Endothelial cell of umbilical vein (primary cell): Measurements from ENCODE around the gene TOGARAM2. TPM values are rescaled to one million over a fixed set of nuclear protein-coding genes. Genes with fewer than 3 reads are reported as not detected.

Experiments used
- BruUV-seq: library from RNA; stranded (reverse); fragments of 400-500 nt; replicated peaks from 2 replicates; lab custom pipeline; 2021; lab: Mats Ljungman, UMichigan
- CTCF ChIA-PET: fragments of 300-600, 350-600 bp; sonication (Branson Sonifier 250); formaldehyde crosslinking; loops from one replicate; lab custom pipeline; 2021; ENCODE audit warnings: antibody characterized with exemption, inconsistent platforms; lab: Charles Lee
- POLR2A ChIA-PET: fragments of 300-600, 350-600 bp; sonication (Branson Sonifier 250); formaldehyde crosslinking; loops from one replicate; lab custom pipeline; 2021; ENCODE audit warnings: antibody characterized with exemption, inconsistent platforms; lab: Charles Lee
- DNase-seq: peaks from one replicate; pipeline ENCODE4 v3.0.0-alpha.2; 2011; ENCODE audit warnings: low read depth, low spot score
- FAIRE-seq: peaks from 2 replicates; lab custom pipeline; 2011; peaks lifted over from hg19 to GRCh38; lab: Jason Lieb, UNC
- H2AFZ ChIP-seq: 2 replicates; pipeline ENCODE4 v1.6.0; 2012; ENCODE audit warnings: low read depth, low read length, control low read depth, inconsistent platforms
- H3K27ac ChIP-seq: 2 replicates; pipeline ENCODE4 v1.5.1; 2011; ENCODE audit warnings: low read depth, mild to moderate bottlenecking, control low read depth, low read length, moderate library complexity; ENCODE audit not compliant: insufficient read depth
- H3K27me3 ChIP-seq, 2 experiments: 2 replicates each; pipeline versions ENCODE4 v1.6.0 to v1.6.1; 2011; ENCODE audit warnings: low read length in 2 of 2, mixed read lengths in 1 of 2; ENCODE audit not compliant: control insufficient read depth in 2 of 2, insufficient read depth in 2 of 2
- H3K36me3 ChIP-seq, 2 experiments: 2 replicates in 1 of 2; 3 replicates in 1 of 2; pipeline ENCODE4 v1.5.1; 2011; ENCODE audit warnings: low read length in 2 of 2, mild to moderate bottlenecking in 1 of 2, moderate library complexity in 1 of 2; ENCODE audit not compliant: control insufficient read depth in 2 of 2, insufficient read depth in 2 of 2; ENCODE audit errors: extremely low read depth in 1 of 2
- H3K4me1 ChIP-seq: 3 replicates; pipeline ENCODE4 v1.5.1; 2011; ENCODE audit warnings: mild to moderate bottlenecking, low read length; ENCODE audit not compliant: control insufficient read depth, insufficient read depth; ENCODE audit errors: extremely low read depth
- H3K4me2 ChIP-seq: 2 replicates; pipeline ENCODE4 v1.6.1; 2011; ENCODE audit warnings: low read length, control low read depth, mixed read lengths; ENCODE audit not compliant: insufficient read depth
- H3K4me3 ChIP-seq, 3 experiments: fragments of 200-600 bp in 1 of 3; sonication (generic), shearing (Covaris generic) in 1 of 3; replicated peaks in 1 of 3; 2 replicates each; pipeline ENCODE4 v1.5.1; 2011 to 2016; ENCODE audit warnings: control low read depth in 3 of 3, low read length in 3 of 3, mild to moderate bottlenecking in 2 of 3, inconsistent platforms in 1 of 3, low read depth in 1 of 3, moderate library complexity in 1 of 3; ENCODE audit not compliant: insufficient read depth in 1 of 3
- H3K79me2 ChIP-seq: 2 replicates; pipeline ENCODE4 v1.6.0; 2012; ENCODE audit warnings: low read length, inconsistent platforms; ENCODE audit not compliant: control insufficient read depth, insufficient read depth
- H3K9ac ChIP-seq: replicated peaks from 2 replicates; pipeline ENCODE3; 2011; ENCODE audit warnings: low read length, control low read depth; ENCODE audit not compliant: insufficient read depth; ENCODE audit errors: extremely low read depth
- H3K9me1 ChIP-seq: replicated peaks from 3 replicates; pipeline ENCODE4 v1.6.0; 2011; ENCODE audit warnings: mild to moderate bottlenecking, low read length; ENCODE audit not compliant: control insufficient read depth, insufficient read depth; ENCODE audit errors: extremely low read depth
- H3K9me3 ChIP-seq: replicated peaks from 2 replicates; pipeline ENCODE4 v1.5.1; 2012; ENCODE audit warnings: low read length, inconsistent platforms; ENCODE audit not compliant: control insufficient read depth, insufficient read depth
- H4K20me1 ChIP-seq: replicated peaks from 2 replicates; pipeline ENCODE3; 2011; ENCODE audit warnings: mild to moderate bottlenecking, low read length; ENCODE audit not compliant: control insufficient read depth, insufficient read depth; ENCODE audit errors: extremely low read depth
- GATA2 ChIP-seq: IDR thresholded peaks from 2 replicates; pipeline ENCODE4 v1.7.0; 2011; ENCODE audit warnings: low read depth, mild to moderate bottlenecking, moderate library complexity, mixed read lengths, low read length; ENCODE audit not compliant: insufficient read length, insufficient read depth
- JUN ChIP-seq: IDR thresholded peaks from 2 replicates; pipeline ENCODE4 v1.6.1; 2011; ENCODE audit warnings: borderline replicate concordance, low read depth; ENCODE audit not compliant: insufficient read length, insufficient read depth
- MAX ChIP-seq: IDR thresholded peaks from 2 replicates; pipeline ENCODE4 v1.6.1; 2011; ENCODE audit not compliant: insufficient read depth, insufficient read length
- MYC ChIP-seq: IDR thresholded peaks from one replicate; pipeline ENCODE4 v1.6.1; 2011; ENCODE audit warnings: mild to moderate bottlenecking, low read depth, low read length
- POLR2A ChIP-seq: IDR thresholded peaks from 2 replicates; pipeline ENCODE4 v1.6.1; 2012; ENCODE audit warnings: low read depth, mild to moderate bottlenecking, control low read depth, low read length
- POLR2AphosphoS5 ChIP-seq: IDR thresholded peaks from 2 replicates; pipeline ENCODE4 v1.6.1; 2012; ENCODE audit warnings: low read depth, mild to moderate bottlenecking, control low read depth, low read length, moderate library complexity; ENCODE audit not compliant: insufficient read depth
- dilution Hi-C: fragments of 300-500 bp; cut with MboI; formaldehyde crosslinking; loops from one replicate; pipeline ENCODE4 v1.15.0; 2019; ENCODE audit warnings: low sequenced_read_pairs; ENCODE audit not compliant: extremely low pct_ligation_motif_present
- intact Hi-C: fragments of 100-400 bp; cut with micrococcal nuclease; formaldehyde crosslinking; loops from one replicate; pipeline ENCODE4 v1.10.0; 2022
- polyA plus RNA-seq, 4 experiments: library from polyadenylated mRNA; depleted of rRNA in 3 of 4; stranded (reverse) in 3 of 4; unstranded in 1 of 4; fragments of >200 nt; gene quantifications; 2 replicates each; pipeline versions ENCODE4 v1.2.1 to v1.2.3, GENCODE V29; 2011 to 2012; ENCODE audit warnings: missing spikeins in 1 of 4
- total RNA-seq: library from RNA; stranded (reverse); gene quantifications from 2 replicates; pipeline ENCODE4 v1.2.3, GENCODE V29; 2021
- TF ChIP-seq, protein P1 (sequence below), 2 donors: IDR thresholded peaks; 1 replicate in 1 of 2; 2 replicates in 1 of 2; pipeline ENCODE4 v1.5.1; 2011; ENCODE audit warnings: low read length in 2 of 2, mild to moderate bottlenecking in 2 of 2, moderate library complexity in 2 of 2, control low read depth in 1 of 2, inconsistent platforms in 1 of 2, low read depth in 1 of 2; ENCODE audit not compliant: insufficient read depth in 1 of 2; ENCODE audit errors: extremely low read depth in 1 of 2

TOGARAM2 gene
- total and polyA plus RNA-seq, 2 donors (not counting 3 experiments of a cell fraction or from before 2014, with no cell fraction given) = not detected

GRCh38 chr2:28949617-28950305 lies 31.3 kb upstream of the TOGARAM2 start:
- Histone ChIP-seq H3K4me2 (no peak overlapping the region), H3K27ac (no peak overlapping the region), H3K36me3 (peaks cover 7 to 30% of the 10 kb centered on the region in 2 experiments), H3K9me3 (no peaks in the 10 kb centered on the region), H3K9ac (no peak overlapping the region), H3K4me3 (no peak overlapping the region), H2AFZ (no peak overlapping the region), H3K4me1 (no peaks in the 10 kb centered on the region), H4K20me1 (peaks cover 2% of the 10 kb centered on the region), H3K9me1 (no peaks in the 10 kb centered on the region), H3K79me2 (no peaks in the 10 kb centered on the region), H3K27me3 (no peaks in the 10 kb centered on the region)
- FAIRE-seq = no peak
- dilution Hi-C loops (no loop called here), intact Hi-C loops (no loop called here)
- ChIA-PET POLR2A (no interaction called here), CTCF (interaction anchor here (1.2 kb wide), 1 partner anchor 12 kb away, joined by 4 read pairs; no protein-coding TSS in a partner anchor)
- no peak for DNase-seq
- no TSS peak for BruUV-seq
- TF ChIP-seq MAX (no peak), MYC (no peak), POLR2A (no peak), JUN (no peak), GATA2 (no peak), POLR2AphosphoS5 (no peak)
- TF ChIP-seq, protein P1, sequence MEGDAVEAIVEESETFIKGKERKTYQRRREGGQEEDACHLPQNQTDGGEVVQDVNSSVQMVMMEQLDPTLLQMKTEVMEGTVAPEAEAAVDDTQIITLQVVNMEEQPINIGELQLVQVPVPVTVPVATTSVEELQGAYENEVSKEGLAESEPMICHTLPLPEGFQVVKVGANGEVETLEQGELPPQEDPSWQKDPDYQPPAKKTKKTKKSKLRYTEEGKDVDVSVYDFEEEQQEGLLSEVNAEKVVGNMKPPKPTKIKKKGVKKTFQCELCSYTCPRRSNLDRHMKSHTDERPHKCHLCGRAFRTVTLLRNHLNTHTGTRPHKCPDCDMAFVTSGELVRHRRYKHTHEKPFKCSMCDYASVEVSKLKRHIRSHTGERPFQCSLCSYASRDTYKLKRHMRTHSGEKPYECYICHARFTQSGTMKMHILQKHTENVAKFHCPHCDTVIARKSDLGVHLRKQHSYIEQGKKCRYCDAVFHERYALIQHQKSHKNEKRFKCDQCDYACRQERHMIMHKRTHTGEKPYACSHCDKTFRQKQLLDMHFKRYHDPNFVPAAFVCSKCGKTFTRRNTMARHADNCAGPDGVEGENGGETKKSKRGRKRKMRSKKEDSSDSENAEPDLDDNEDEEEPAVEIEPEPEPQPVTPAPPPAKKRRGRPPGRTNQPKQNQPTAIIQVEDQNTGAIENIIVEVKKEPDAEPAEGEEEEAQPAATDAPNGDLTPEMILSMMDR (IDR thresholded peaks at IDR 0.05; ENCODE audit: extremely low read depth in 1 of 2, insufficient read depth in 1 of 2, low read depth in 1 of 2, low read length in 2 of 2) = no peak
